ENCODE data around the gene ANKS1A.
"Not testable (repeated sequence)": the region's sequence is repeated elsewhere in the genome, so short reads cannot be mapped to it uniquely, and the experiment has no call there.

ANKS1A gene

DNA sequence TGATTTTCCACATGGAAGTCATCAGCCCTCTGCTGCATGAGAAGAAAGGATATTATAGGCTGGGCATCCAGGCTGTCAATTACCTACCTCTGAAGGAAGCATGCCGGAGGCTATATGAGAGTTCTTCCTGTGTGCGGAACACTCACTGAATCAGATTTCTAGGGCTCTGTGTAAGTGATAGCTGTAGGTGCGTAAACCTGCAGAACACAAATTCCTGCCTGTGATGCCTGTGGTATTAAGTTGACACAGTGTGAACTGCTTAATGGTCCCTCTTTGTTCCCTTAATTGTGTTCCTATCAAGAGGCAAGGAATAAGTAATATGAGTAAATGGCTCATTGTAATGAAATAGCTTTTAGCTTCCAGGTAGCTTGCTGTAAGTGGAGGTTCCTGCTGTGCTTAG lies 103.3 kb downstream of the ANKS1A start:
- DNase-seq (ENCODE audit: low spot score) = no peak

DNA sequence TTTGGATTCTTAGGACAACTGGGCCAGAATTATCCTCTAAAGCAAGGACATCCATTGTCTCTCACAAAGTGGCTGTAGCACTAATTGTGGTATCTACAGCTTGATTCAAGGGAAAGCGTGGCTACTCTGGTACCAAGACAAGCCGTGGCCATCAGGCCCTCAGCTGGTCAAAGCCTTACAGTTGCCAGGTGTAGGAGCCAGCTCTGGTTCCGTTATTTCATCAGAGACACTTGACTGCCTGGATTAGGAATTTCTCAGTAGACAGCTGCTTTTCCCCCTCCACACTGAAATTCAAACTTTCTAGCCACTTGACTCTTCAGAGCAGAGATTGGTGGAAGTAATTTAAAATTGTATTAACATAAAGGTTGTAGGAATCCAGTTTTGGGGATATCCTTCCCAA lies 104.2 kb downstream of the ANKS1A start:
- no peak for DNase-seq (ENCODE audit: low spot score)

DNA sequence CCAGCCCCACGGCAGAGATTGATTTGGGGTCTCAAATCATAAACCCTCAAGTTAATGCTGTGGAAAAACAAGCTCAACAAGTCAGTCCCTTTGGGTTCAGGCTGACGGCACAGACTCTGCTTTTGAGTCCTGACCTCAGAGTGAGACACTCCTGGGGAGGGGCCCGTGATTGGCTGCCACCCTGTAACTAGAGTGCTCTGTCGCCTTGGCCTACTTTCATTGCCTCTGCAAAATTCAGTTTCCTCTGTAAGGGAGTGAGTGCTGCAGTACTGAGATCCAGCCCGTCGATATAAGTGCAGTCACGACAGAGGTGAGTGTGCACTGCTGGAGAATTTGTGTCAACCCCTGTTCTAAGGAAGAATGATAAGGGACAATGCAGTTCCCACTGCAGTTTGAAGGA lies 105.6 kb downstream of the ANKS1A start:
- DNase-seq (ENCODE audit: low spot score) = no peak

DNA sequence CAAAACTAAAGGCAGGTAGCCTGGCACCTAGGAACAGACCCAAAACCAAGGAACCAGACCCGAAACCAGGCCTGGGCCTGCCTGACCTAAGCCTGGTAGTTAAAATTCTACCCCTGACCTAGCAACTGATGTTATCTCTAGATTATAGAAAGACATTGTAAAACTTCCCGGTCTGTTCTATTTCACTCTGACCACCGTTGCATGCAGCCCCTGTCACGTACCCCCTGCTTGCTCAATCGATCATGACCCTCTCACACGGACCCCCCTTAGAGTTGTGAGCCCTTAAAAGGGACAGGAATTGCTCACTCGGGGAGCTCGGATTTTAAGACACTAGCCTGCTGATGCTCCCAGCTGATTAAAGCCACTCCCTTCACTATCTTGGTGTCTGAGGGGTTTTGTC lies 109.4 kb downstream of the ANKS1A start:
- not testable (repeated sequence) for DNase-seq (ENCODE audit: low spot score)

- not testable (repeated sequence) for DNase-seq (ENCODE audit: low spot score)
Measured at GRCh38 chr6:34999153-34999552, 110.1 kb downstream of the ANKS1A start.

- DNase-seq (ENCODE audit: low spot score) = not testable (repeated sequence)
Measured at GRCh38 chr6:34999962-35000361, 110.9 kb downstream of the ANKS1A start.

- not testable (repeated sequence) for DNase-seq (ENCODE audit: low spot score)
Measured at GRCh38 chr6:35001349-35001748, 112.3 kb downstream of the ANKS1A start.

DNA sequence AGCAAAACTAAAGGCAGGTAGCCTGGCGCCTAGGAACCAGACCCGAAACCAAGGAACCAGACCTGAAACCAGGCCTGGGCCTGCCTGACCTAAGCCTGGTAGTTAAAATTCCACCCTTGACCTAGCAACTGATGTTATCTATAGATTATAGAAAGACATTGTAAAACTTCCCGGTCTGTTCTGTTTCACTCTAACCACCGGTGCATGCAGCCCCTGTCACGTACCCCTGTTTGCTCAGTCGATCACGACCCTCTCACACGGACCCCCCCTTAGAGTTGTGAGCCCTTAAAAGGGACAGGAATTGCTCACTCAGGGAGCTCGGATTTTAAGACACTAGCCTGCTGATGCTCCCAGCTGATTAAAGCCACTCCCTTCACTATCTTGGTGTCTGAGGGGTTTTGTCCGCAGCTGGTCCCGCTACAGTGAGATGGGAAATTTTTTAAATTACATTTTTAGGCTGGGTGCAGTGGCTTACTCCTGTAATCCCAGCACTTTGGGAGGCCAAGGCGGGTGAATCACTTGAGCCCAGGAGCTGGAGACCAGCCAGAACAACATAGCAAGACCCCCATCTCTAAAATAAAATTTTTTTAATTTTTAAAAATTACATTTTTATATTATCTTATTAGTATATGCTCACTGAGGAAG lies 115.0 kb downstream of the ANKS1A start:
- not testable (repeated sequence) for DNase-seq (ENCODE audit: low spot score)

- no peak for DNase-seq (ENCODE audit: low spot score)
Measured at GRCh38 chr6:35007016-35007415, 118.0 kb downstream of the ANKS1A start.

GRCh38 chr6:35008858-35009257 lies 119.8 kb downstream of the ANKS1A start:
- no peak for DNase-seq (ENCODE audit: low spot score)

- no peak for DNase-seq (ENCODE audit: low spot score)
Measured at GRCh38 chr6:35011096-35012041, 122.3 kb downstream of the ANKS1A start.

GRCh38 chr6:35013701-35014100 lies 124.6 kb downstream of the ANKS1A start:
- DNase-seq (ENCODE audit: low spot score) = no peak

DNA sequence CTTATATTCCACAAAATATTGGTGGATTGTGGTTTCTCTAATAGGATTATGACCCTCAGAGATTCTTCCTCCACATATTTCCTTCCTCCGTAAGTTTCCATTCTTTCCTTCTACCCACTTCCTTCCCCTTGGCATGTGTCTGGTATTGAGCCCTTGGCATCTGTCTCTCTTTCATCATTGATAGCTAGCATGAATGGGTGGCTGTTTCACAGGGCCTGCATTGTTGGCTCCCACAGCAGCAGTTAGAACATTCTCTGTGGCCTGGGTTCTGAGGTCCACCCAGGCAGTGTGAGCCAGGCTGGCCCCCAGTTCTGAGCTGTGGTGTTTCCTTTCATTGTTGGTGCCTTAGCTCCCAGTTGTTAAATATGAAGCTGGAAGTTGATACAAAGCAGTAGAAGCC lies 125.3 kb downstream of the ANKS1A start:
- no peak for DNase-seq (ENCODE audit: low spot score)

DNA sequence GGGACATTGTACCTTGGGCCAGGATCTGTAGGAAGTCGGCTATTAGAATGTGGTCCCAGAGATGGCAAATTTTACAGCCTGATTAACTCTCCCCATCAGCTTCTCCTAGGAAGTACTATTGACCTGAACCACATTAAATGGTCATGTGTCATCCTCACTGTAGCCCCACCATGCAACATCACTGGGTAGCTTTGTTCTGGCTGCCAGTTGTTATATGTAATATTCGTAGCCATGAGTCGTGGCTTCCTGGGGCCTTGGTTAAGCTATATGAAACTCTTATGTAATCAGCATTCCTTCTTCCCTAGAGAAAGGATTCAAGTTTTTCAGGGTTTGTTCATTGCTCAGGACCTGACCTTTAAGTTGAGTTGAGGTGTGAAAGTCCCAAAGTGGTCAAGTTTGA lies 125.7 kb downstream of the ANKS1A start:
- peak; percentile 49 for DNase-seq (ENCODE audit: low spot score)

DNA sequence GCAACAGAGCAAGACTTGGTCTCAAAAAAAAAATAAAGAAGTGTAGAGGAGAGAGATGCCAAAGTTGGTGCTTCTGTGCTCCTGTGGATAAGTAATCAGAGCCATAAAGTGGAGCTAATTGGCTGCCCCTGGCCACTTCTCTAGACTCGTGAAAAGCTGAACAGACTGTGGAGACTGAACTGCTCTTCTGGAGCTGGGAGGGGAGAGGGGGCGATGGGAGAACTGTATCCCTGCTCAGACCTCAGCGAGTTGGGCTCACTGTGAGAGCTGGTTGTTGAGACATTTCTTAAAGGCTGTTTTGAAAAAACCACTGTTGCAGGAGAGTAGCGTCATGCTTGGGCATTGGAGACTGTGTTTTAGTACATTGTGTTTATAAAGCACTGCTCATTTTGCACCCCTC lies 126.4 kb downstream of the ANKS1A start:
- no peak for DNase-seq (ENCODE audit: low spot score)

DNA sequence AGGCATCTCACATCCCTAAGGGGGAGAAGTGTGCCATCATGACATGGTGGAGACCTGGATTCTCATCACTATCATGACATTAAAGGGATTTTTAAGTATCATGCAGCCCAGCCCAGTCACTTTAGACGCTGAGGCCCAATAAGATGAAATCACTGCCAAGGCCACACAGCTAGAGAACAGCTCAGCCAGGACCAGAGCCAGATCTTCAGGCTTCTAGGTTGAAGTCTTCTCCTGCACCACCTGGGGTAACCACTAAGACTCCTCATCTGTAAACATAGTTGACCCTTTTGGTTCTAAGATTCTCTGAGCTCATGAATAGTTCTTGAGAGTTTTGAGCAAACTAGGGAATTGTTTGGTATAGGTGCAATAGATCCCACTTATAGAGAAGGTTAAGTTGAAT lies 126.9 kb downstream of the ANKS1A start:
- no peak for DNase-seq (ENCODE audit: low spot score)

- DNase-seq (ENCODE audit: low spot score) = no peak
Measured at GRCh38 chr6:35016502-35017321, 127.7 kb downstream of the ANKS1A start.

DNA sequence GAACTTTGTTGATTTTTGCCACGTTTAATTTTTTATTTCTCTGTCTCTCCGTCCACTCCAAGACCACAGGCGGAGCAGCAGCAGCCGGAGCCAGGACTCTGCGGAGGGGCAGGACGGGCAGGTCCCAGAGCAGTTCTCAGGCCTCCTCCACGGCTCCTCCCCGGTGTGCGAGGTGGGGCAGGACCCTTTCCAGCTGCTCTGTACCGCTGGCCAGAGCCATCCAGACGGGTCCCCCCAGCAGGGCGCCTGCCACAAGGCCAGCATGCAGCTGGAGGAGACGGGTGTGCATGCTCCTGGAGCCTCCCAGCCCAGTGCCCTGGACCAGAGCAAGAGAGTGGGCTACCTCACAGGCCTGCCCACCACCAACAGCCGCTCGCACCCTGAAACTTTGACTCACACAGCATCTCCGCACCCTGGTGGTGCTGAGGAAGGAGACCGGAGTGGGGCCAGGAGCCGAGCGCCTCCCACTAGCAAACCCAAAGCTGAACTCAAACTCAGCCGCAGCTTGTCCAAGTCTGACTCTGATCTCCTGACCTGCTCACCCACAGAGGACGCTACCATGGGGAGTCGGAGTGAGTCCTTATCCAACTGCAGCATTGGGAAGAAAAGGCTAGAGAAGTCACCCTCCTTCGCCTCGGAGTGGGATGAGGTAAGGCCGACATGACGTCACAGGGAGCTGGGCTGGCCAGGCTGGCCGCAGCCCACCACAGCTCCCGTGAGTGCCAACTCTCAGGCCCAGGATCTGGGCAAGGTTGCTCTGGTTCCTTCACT lies 128.5 kb downstream of the ANKS1A start:
- DNase-seq (ENCODE audit: low spot score) = no peak

- no peak for DNase-seq (ENCODE audit: low spot score)
Measured at GRCh38 chr6:35018182-35018519, 129.1 kb downstream of the ANKS1A start.

DNA sequence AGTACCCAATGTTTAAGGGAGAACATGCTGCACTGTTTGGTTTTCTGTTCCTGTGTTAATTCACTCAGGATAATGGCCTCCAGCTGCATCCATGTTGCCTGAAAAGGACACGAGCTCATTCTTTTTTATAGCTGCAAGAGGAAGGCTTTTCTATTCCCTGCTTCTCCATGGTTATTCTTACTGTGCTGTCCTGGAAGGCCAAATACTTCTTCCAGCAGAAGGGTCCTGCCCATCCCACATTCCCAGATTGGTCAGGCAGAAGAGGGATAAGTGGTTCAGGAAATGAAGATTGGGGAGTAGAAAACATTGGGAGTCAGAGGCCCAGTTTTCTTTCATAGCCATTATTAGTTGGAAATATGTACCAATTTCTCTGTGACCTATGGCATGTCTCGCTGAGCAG lies 129.7 kb downstream of the ANKS1A start:
- DNase-seq (ENCODE audit: low spot score) = no peak

DNA sequence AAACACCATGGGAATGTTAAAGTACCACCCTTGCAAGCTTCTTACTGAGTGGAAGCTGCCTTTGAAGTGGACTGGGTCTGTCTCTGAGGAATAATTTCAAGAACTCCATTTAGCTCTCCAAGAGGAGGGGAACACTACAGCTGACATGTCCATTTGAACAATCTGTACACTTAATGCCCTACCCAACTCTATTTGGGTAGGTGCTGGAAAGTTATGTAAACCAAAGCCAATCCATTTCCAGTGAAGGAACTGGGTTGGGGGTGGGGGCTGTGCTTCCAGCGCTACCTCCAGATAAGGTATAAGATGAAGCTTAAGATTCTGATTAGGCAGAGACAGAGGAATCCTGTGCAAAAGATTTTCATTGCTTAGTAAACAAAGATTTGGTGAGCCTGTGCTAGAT lies 130.1 kb downstream of the ANKS1A start:
- no peak for DNase-seq (ENCODE audit: low spot score)

- no peak for DNase-seq (ENCODE audit: low spot score)
Measured at GRCh38 chr6:35019831-35020230, 130.8 kb downstream of the ANKS1A start.
